VCaP (cell line): ENCODE results near the gene DCLRE1C.
"Not testable (repeated sequence)": the region's sequence is repeated elsewhere in the genome, so short reads cannot be mapped to it uniquely, and the experiment has no call there.

Experiments
- H3K27ac ChIP-seq: fragments of 450-650 bp; 2 replicates; pipeline ENCODE4 v1.5.1; 2017
- CTCF ChIP-seq: fragments of 450-650 bp; conservative IDR thresholded peaks from 2 replicates; pipeline ENCODE4 v1.5.1; 2017; ENCODE audit warnings: mild to moderate bottlenecking, moderate library complexity

Gene DCLRE1C

GRCh38 chr10:14954001-14954770 is at the start of gene DCLRE1C:
TSS of gene DCLRE1C (minus strand) at chr10:14954096. CDS start at chr10:14954010, 86 bp downstream.
- TF ChIP-seq CTCF, result no peak
- H3K27ac ChIP-seq, result peak within 1 kb of the TSS; percentile 82

DNA sequence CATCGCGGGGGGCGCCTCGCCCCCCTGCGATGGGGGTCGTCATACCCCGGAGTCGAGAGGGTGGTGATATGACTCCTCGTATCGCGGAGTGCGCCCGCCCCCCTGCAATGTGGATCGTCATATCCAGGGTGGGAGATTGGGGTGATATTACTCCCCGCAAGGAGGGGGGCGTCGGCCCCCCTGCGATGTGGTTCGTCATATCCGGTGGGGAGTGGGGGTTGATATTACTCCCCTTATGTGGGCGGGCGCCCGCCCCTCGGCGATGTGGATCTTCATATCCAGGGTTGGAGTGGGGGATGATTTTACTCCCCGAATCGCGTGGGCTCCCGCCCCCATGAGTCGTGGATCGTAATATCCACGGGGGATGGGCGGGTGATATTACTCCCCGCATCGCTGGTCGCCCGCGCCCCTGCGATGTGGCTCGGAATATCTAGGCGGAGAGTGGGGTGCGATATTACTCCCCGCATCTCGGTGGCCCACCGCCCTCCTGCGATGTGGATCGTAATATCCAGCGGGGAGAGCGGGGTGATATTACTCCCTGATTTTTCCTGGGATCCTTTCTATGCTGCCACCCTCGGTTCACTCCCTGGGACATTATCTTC is 42.2 kb upstream of the DCLRE1C start:
- H3K27ac ChIP-seq, result no peak overlapping the region
- TF ChIP-seq CTCF, result no peak

DNA sequence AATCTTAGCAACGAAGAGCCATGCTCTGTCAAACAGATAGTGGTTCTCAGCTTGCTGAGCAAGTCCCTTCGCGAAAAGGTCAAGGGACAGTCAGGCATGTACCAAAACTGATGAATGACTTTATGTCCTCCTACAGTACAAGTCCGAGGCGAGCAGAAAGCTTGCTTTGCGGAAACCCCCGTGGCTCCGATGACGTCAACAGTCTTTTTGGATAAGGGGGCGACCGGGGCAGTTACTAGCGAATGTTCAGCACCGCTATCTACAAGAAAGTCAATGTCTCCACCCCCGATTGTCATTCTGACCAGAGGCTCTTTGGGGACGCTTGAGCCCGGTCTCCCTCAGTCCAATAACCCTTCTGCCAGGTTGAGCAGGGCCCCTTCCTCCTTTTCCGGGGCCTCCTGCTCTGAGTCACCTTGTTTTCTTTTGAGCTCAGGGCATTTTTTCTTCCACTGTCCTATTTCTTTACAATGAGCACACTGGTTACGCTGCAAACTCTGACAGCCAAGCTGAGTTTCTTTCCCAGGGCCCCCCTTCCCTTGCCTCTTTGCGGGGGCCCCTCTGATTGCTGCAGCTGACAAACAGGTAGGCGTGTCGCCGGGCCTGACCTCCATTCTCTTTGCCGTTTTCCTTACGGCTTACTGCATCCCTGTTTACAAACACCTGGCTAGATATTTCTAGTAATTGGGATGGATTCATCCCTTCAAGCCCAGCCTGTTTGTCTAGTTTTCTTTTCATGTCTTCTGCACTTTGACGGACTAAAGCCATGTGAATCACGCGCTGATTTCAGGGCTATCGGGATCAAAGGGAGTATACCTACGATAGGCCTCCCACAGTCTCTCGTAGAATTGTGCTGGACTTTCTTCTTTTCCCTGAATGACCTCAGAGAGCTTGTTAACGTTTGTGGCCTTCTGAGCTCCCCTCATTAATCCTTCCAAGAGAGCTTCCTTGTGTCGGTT is 39.9 kb upstream of the DCLRE1C start:
- not testable (repeated sequence) for H3K27ac ChIP-seq

- H3K27ac ChIP-seq, result not testable (repeated sequence)
Observed at GRCh38 chr10:14992336-14992735, 38.4 kb upstream of the DCLRE1C start.

GRCh38 chr10:14991035-14991749 is 37.3 kb upstream of the DCLRE1C start:
- H3K27ac ChIP-seq, result peak overlapping the region; percentile 45
- peak; percentile 50 for TF ChIP-seq CTCF

GRCh38 chr10:14989552-14989951 is 35.7 kb upstream of the DCLRE1C start:
- not testable (repeated sequence) for H3K27ac ChIP-seq

- no peak for TF ChIP-seq CTCF
- no peak overlapping the region for H3K27ac ChIP-seq
Observed at GRCh38 chr10:14982744-14983143, 28.8 kb upstream of the DCLRE1C start.

DNA sequence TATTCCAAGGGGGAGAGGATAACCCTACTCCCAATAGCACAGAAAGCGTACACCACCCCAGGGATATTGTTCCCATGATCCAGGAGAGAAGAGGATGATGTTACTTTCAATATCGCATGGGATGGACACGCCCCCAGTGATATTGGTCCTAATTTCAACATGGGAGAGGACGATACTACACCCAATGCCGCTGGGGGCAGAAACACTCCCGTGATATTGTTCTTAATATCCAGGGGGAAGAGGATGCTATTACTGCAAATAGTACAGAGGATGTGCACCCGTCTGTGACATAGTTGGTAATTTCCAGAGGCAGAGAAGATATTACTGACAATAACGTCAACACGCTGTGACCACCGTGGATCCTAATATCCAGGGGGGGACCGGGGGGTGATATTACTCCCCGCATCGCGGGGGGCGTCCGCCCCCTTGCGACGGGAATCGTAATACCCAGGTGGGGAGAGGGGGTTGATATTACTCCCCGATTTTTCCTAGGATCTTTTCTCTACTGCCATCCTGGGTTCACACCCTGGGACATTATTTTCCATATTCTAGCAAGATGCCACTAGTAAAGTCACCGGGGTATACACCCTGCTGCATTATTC is 21.9 kb upstream of the DCLRE1C start:
- no peak overlapping the region for H3K27ac ChIP-seq
- TF ChIP-seq CTCF, result no peak

DNA sequence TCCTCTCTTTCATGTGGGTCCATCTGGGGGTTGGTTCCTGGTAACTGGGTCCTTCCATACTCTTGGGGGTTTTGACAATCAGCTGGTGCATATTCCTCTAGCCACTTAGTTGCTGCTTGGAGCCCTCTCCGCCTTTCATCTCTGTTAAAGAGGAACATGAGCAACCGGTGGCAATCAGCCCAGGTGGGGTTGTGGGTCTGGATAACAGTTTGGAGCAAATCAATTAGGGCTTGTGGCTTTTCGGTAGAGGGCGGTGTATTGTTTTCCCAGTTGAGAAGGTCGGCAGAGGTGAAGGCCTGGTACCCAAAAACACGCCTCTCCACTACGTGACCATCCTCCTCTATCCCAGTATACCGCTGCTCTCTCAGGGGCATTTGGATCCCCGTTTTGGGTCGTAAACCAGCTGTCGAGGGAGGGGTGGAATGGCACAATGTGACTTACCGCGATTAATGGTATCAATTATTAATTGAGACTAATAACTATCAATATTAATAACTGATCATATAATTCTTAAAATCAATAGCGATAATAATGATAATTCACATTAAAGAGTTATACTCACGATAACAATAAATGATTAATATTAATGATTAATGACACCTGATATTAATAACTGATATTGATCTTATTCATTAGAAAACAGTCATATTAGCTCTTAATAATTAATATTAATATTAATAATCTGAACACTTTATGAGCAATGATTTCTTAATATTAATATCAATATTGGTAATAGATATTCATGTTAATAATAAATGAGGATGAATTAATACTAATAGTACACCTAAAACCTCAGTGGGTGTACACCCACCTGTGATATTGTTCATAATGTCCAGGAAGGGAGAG is 20.5 kb upstream of the DCLRE1C start:
- not testable (repeated sequence) for H3K27ac ChIP-seq
